CD4-positive, alpha-beta T cell treated with Interleukin-12 subunit alpha and Interleukin-12 subunit beta, for 1 hour (primary cell): ENCODE results near the gene CFAP298.
"Not testable (repeated sequence)": the region's sequence is repeated elsewhere in the genome, so short reads cannot be mapped to it uniquely, and the experiment has no call there.

Source experiments
- DNase-seq: peaks from one replicate; pipeline ENCODE4 v3.0.0-alpha.2; 2020

CFAP298 gene

GRCh38 chr21:32565856-32566465 lies 46.2 kb downstream of the CFAP298 start:
- DNase-seq, result no peak

- no peak for DNase-seq
Observed at GRCh38 chr21:32562915-32563314, 49.3 kb downstream of the CFAP298 start.

GRCh38 chr21:32562426-32562825 lies 49.8 kb downstream of the CFAP298 start:
- DNase-seq, result no peak

- not testable (repeated sequence) for DNase-seq
Observed at GRCh38 chr21:32561476-32561875, 50.7 kb downstream of the CFAP298 start.

GRCh38 chr21:32560896-32561295 lies 51.3 kb downstream of the CFAP298 start:
- no peak for DNase-seq

- DNase-seq, result no peak
Observed at GRCh38 chr21:32559006-32559610, 53.1 kb downstream of the CFAP298 start.

- DNase-seq, result no peak
Observed at GRCh38 chr21:32558106-32558505, 54.1 kb downstream of the CFAP298 start.

GRCh38 chr21:32554832-32555638 lies 57.1 kb downstream of the CFAP298 start:
- no peak for DNase-seq

GRCh38 chr21:32549886-32550285 lies 62.3 kb downstream of the CFAP298 start:
- no peak for DNase-seq

GRCh38 chr21:32549440-32549839 lies 62.7 kb downstream of the CFAP298 start:
- DNase-seq, result no peak
